ENCODE measurements around the gene GUCA1A.

DNA sequence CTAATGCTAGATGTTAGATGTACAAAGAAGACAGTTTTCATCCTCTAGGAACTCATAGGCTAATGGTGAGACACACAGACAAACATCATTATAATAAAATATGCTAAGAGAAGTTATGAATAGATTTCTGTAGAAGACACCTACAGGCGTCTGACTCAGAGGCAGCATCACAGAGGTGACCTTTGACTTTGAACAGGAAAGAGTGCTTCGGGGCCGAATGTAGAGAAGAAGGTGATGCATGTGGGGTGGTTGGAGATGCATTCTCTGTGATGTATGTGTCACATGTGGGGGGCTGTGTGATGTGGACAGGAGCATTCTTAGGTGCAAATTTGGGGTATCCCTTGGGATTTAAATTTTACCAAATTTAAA lies 6.8 kb downstream of the GUCA1A start:
- TF ChIP-seq, protein P1, sequence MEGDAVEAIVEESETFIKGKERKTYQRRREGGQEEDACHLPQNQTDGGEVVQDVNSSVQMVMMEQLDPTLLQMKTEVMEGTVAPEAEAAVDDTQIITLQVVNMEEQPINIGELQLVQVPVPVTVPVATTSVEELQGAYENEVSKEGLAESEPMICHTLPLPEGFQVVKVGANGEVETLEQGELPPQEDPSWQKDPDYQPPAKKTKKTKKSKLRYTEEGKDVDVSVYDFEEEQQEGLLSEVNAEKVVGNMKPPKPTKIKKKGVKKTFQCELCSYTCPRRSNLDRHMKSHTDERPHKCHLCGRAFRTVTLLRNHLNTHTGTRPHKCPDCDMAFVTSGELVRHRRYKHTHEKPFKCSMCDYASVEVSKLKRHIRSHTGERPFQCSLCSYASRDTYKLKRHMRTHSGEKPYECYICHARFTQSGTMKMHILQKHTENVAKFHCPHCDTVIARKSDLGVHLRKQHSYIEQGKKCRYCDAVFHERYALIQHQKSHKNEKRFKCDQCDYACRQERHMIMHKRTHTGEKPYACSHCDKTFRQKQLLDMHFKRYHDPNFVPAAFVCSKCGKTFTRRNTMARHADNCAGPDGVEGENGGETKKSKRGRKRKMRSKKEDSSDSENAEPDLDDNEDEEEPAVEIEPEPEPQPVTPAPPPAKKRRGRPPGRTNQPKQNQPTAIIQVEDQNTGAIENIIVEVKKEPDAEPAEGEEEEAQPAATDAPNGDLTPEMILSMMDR (IDR thresholded peaks at IDR 0.05): no peak
- no peak for TF ChIP-seq POLR2A (IDR thresholded peaks at IDR 0.05)

All from right lobe of liver (tissue), 4 donors.